HG03064 (cell line): ENCODE results near the gene COL1A1.

ENCODE experiments used
- ATAC-seq: cut with Tn5 transposase; IDR thresholded peaks from one replicate; pipeline ENCODE4 v1.9.1; 2021; ENCODE audit warnings: low read depth; ENCODE audit not compliant: unreplicated experiment

The COL1A1 gene

GRCh38 chr17:50145532-50146229 lies 55.8 kb downstream of the COL1A1 start:
- no peak for ATAC-seq

- no peak for ATAC-seq
Observed at GRCh38 chr17:50144845-50145531, 56.4 kb downstream of the COL1A1 start.

GRCh38 chr17:50144355-50144754 lies 57.1 kb downstream of the COL1A1 start:
- ATAC-seq = no peak

GRCh38 chr17:50143461-50144176 lies 57.8 kb downstream of the COL1A1 start:
- ATAC-seq = no peak

- ATAC-seq = no peak
Observed at GRCh38 chr17:50141745-50142110, 59.7 kb downstream of the COL1A1 start.

GRCh38 chr17:50141026-50141744 lies 60.2 kb downstream of the COL1A1 start:
- no peak for ATAC-seq

GRCh38 chr17:50139950-50140885 lies 61.2 kb downstream of the COL1A1 start:
- ATAC-seq = no peak

GRCh38 chr17:50139185-50139783 lies 62.1 kb downstream of the COL1A1 start:
- no peak for ATAC-seq

- no peak for ATAC-seq
Observed at GRCh38 chr17:50137042-50137441, 64.4 kb downstream of the COL1A1 start.

GRCh38 chr17:50136096-50136687 lies 65.2 kb downstream of the COL1A1 start:
- ATAC-seq = no peak

- ATAC-seq = no peak
Observed at GRCh38 chr17:50135316-50136095, 65.9 kb downstream of the COL1A1 start.

GRCh38 chr17:50134206-50135110 lies 67.0 kb downstream of the COL1A1 start:
- ATAC-seq = no peak

GRCh38 chr17:50133769-50134099 lies 67.7 kb downstream of the COL1A1 start:
- ATAC-seq = no peak
